ENCODE measurements around the gene VTN.

The VTN gene

DNA sequence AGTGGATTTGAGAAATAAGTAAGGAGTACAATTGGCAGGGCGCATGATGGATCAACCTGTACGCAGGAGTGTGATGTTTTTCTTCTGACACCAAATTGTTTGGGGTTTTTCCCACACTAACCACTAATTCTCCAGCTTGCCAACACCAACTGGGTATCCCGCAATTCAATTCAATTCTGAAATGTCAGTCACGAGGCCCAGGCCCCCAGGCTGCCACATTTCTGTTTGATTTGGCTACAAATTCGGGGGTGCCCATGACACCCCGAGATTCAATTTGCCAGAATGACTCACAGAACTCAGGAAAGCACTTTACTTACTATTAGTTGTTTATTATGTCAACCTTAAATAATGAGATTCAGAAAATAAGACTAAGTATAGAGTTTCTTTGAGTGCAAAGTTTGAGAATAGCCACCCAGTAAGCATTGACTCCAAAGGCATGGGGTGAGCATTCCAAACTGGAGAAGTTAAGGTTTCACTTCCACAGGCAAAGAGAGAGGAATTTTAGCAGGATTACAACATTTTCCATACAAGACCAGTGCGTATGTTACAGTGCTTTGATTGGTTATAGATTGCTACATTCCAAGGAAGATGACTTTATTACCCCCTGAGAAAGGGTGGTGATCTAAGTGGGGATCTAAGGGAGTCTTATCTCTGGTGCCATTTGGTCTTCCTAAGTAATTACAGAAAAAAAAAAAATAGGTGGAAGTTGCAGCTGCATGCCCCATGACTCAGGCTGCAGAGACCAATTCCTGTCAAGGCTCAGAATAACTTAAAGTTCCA is 24.4 kb upstream of the VTN start:
- DNase-seq: no peak

DNA sequence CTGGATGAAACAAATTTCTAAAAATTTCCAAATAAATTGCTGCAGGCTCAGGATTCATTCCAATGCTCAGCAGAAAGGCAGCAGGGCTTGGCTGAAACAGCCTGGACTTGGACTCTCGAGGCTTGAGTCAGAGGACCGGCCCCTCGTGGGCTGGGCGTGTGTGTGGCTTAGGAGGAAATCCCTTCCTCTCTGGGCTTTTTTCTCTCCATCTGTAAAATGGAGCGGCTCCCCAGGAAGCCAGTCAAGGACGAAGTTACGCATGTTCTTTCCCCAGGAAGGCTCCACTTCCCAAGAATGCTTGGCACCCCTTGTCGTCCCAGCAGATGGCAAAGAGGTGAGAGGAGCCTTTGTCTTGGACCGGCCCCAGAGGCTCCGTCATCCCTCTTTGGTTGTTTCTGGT is 22.4 kb upstream of the VTN start:
- DNase-seq: no peak

DNA sequence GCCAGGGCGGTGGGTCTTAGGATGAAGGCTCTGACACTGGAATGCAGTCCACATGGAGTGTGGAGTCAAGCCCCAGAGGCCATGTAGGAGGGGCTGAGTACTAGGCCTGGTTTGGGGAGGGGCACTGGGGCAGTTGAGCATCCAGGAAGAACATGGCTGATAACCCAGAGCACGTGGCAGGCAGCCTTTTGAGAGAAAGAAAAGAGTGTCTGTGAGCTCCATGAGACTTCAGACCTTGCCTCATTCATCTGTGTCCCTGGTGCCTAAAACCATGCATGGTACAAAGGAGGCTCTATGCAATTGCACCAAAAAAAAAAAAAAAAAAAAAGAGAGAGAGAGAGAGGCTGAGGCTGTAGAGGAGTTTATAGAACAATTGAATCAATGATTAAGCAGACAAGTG is 21.3 kb upstream of the VTN start:
- DNase-seq: no peak

GRCh38 chr17:28390984-28391383 is 20.9 kb upstream of the VTN start:
- no peak for DNase-seq

DNA sequence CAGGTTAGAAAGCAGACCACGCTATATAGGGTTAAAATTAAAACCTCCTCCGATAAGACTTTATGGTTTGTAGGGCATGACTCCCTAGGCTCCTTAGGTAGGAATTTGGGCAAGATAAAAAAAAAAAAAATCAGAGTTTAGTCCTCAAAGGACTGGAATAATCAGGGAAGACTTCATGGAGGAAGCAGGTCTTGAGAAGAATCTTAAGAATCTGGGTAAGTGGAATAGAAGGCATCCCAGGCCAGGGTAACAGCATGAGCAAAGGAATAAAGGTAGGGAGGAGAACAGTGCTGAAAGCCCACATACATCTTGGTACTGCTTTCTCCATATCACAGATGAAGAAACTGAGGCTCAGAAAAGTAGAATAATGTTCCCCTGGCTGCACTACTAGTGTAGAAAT is 20.5 kb upstream of the VTN start:
- no peak for DNase-seq

GRCh38 chr17:28390141-28390540 is 20.0 kb upstream of the VTN start:
- no peak for DNase-seq

GRCh38 chr17:28388106-28388505 is 18.0 kb upstream of the VTN start:
- DNase-seq: no peak

GRCh38 chr17:28386391-28386790 is 16.3 kb upstream of the VTN start:
- DNase-seq: no peak

- no peak for DNase-seq
Measured at GRCh38 chr17:28385406-28385805, 15.3 kb upstream of the VTN start.

DNA sequence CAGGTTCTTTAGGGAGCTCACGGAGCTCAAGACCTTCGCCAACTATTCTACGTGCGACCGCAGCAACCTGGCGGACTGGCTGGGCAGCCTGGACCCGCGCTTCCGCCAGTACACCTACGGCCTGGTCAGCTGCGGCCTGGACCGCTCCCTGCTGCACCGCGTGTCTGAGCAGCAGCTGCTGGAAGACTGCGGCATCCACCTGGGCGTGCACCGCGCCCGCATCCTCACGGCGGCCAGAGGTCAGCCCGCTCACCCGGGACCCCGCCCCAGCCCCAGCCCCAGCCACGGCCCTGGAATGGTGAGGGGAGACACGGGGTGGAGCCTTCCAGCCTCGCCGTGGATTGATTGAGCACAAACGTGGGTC is 14.9 kb upstream of the VTN start:
- no peak for DNase-seq

DNA sequence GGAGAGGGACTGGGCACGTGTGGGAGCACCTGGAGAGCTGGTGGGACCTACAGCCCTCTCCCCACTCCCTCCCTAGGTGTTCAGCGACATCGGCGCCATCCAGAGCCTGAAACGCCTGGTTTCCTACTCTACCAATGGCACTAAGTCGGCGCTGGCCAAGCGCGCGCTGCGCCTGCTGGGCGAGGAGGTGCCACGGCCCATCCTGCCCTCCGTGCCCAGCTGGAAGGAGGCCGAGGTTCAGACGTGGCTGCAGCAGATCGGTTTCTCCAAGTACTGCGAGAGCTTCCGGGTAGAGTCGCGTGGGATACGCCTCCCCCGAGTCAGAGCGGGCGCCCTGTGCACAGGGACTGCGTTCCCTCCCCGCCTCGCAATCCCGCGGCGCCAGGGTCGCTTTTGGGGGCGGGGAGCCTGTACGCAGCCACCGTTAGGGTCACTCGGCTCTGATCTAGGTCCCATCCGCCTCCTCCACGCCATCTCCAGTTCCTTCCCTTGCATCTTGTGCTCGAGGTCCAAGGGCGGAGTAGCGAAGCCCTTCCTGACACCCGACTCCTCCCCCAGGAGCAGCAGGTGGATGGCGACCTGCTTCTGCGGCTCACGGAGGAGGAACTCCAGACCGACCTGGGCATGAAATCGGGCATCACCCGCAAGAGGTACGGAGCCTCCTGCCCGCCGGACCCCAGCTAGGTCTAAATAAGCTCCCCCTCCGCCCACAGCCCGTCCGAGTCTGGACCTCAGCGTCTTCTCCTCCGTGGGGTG is 14.4 kb upstream of the VTN start:
- DNase-seq: peak; percentile 29

GRCh38 chr17:28381141-28381825 is 11.2 kb upstream of the VTN start:
- no peak for DNase-seq

DNA sequence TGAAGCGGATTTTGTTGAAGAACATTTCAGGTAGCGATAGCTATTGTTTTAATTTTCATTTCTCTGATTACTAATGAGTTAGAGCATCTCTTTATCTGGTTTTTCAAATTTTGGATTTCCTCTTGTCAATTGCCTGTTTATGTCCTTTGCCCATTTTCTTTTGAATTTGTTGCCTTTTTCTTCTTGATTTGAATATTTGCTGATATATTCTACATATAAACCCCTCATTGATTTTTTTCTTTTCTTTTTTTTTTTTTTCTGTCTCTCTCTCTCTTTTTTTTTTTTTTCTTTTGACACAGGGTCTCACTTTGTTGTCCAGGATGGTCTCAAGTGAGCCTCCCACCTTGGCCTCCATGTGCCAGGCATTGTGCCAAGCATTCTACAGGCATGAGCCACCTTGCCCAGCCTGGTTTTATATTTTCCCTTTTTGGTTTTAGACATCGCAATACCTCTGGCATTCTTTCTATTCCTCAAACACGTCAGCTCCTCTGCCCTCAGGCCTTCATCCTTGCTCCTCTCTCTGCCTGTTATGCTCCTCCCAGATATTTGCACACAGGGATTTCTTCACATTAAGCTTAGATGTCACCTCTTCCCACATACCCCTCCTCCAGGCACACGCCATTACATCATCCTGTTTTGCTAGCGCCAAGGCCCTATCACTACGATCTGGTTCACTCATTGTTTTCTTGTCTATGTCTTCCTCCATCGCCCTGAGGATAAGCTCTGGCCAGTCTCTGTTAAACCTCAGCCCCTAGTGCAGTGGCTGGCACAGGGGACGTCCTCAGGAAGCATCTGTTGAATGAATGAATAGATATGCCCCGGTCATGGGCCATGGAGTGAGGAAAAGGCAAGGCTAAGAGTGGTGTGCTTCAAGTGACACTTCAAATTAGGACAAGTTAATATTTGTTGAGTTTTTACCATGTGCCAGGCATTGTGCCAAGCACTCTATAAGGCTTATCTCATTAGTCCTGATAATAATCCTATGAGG is 10.0 kb upstream of the VTN start:
- no peak for DNase-seq

DNA sequence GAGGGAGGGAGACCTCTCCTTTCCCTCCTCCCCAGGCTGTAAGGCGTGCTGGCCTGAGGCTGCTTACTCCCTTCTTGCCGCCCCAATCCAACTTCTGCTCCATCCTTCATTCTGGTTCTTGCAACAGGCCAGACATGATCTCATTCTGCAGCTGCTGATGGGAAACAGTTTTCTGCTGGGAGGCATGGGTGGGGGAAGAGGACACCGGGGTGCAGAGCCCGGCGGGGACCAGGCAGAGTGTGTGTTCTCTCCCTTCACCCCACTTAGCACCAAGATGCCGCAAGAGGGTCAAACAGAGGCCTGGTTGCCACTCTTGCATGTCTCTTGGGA is 2.8 kb upstream of the VTN start:
- DNase-seq: no peak

DNA sequence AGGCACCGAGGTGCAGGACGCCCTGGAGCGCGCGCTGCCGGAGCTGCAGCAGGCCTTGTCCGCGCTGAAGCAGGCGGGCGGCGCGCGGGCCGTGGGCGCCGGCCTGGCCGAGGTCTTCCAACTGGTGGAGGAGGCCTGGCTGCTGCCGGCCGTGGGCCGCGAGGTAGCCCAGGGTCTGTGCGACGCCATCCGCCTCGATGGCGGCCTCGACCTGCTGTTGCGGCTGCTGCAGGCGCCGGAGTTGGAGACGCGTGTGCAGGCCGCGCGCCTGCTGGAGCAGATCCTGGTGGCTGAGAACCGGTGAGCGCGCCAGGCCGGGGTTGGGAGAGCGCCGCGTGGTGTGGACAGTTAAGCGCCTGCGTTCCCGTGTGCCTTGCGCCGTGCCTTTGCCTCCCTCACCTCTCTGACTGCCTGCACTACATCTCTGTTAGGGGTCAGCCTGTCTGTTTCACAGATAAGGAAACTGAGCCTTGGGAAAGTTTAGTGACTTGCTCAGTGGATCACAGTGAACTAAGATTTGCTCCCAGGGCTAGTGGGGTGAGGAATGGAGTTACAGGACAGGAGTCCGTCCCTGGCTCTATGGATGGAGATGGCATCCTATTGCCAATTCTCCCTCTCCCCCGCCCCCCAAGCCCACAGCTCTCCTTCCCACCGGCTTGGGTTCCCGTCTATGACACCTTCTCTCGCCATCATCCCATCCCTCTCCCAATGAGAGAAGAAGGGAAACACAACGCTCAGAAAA is 2.3 kb upstream of the VTN start:
- no peak for DNase-seq

DNA sequence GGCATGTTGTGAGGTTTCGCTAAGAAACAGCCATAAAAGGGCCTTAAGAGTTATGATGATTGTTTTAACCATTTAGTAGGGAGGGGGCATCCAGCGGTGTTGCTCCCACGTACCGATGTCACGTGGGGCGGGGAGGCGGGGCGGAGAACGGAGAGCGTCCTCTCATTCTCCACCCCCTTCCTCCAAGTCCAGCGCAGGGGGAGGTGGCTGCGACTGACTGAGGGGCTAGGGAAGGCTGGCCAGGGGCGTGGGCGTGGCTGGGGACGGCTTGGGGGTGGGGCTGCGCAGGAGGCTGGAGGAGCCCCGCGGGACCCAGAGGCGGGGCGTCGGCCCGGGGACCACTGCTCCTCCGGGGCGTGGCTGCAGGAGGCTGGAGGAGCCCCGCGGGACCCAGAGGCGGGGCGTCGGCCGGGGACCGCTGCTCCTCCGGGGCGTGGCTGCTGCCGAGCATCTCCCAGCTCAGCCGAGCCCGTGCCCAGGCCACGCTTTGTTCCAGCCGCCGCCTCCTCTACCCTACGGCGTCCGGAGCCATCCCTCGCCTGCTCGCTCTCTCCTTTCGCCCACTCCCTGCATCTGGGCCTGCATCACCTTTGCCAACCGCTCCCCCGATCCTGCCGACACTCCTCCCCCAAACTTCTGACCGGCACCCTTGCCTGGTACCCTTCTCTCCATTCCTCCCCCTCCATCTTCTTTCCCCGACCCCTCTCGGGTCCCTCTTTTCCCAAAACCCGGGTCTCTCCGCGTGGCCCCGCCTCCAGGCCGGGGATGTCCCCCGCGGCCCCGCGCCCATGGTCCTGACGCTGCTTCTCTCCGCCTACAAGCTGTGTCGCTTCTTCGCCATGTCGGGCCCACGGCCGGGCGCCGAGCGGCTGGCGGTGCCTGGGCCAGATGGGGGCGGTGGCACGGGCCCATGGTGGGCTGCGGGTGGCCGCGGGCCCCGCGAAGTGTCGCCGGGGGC is 1.4 kb upstream of the VTN start, which contains the start of gene SARM1:
Gene SARM1, plus strand, starts transcription at position 450 of the 958 bp plus-strand sequence. Its CDS starts 339 bp downstream, at position 789.
- no peak for DNase-seq

- no peak for DNase-seq
Measured at GRCh38 chr17:28370744-28371103, 617 bp upstream of the VTN start.

- DNase-seq: no peak
Measured at GRCh38 chr17:28369684-28370034, 448 bp downstream of the VTN start.

DNA sequence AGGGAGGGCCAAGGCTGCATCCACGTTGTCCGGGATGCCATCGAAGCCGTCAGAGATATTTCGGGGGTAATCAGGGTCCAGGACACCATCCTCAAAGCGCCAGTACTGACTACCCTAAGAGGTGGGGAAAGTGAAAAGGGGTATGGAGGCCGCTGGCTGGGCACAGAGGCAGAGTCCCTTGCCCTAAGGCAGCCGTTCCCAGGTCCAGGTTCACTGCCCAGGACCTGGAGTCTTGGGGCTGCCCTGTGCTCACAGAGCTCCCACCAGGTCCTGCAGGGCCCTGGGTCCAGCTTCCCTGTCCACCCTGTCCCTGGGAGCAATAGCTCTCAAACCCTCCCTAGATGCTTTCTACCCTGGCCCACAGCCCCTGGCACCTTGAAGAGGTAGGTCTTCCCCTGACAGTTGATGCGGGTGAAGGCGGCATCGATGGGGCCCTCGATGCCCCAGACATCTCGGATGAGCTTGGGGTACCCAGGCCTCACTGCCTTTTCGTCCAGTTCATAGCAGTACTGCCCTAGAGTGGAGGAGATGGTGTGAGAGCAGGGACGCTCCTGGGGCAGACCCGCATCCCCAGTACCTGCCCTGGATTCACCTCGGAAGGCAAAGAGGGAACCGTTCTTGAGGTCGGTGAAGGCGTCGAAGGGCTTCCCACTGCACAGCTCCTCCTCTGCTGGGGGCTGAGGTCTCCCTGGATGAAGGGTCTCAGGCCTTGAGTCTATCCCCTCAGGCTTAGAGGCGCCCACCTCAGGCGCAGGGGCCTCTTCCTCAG is 1.0 kb downstream of the VTN start:
- no peak for DNase-seq

- DNase-seq: no peak
Measured at GRCh38 chr17:28368306-28368831, 1.7 kb downstream of the VTN start.
